ENCODE measurements around the gene FBXO31. TPM values are rescaled to one million over a fixed set of nuclear protein-coding genes. Genes with fewer than 3 reads are reported as not detected.

The FBXO31 gene
- total and polyA plus RNA-seq, 2 of the 8 experiments (the other 6 are each of a cell fraction or from before 2014, with no cell fraction given) = 8.3 to 21.6 TPM

GRCh38 chr16:87327798-87328495 is 55.6 kb downstream of the FBXO31 start:
- CTCF ChIA-PET (ENCODE audit: partially characterized antibody) = interaction anchor here (0.9 to 2.8 kb wide), 9 partner anchors 7 to 68 kb away, joined by 3 to 6 read pairs (median 4); partner anchors contain the start of gene FBXO31
- no peak overlapping the region for H3K4ac ChIP-seq (replicated peaks; ENCODE audit: insufficient read length, low read depth, low read length)
- H3K14ac ChIP-seq (ENCODE audit: insufficient read length) = no peak overlapping the region
- H3K4me1 ChIP-seq (replicated peaks in 1 of 4; ENCODE audit: control insufficient read depth in 3 of 4, insufficient read depth in 4 of 4, low read length in 3 of 4) = peaks cover 0 to 3% (median 0%) of the 10 kb centered on the region in 4 experiments; a peak in 1 of 7 replicates
- H3K9me3 ChIP-seq (ENCODE audit: insufficient read depth in 2 of 2, low read depth in 1 of 2, low read length in 1 of 2) = no peaks in the 10 kb centered on the region
- TF ChIP-seq CBX8 (IDR thresholded peaks at IDR 0.05; ENCODE audit: borderline replicate concordance, low read depth, low read length) = no peak
- TF ChIP-seq ATF2 (IDR thresholded peaks at IDR 0.05; ENCODE audit: low read length) = no peak
- TF ChIP-seq BACH1 (IDR thresholded peaks at IDR 0.05; ENCODE audit: low read length) = no peak
- H4K5ac ChIP-seq (ENCODE audit: insufficient read length, low read depth, low read length) = no peak overlapping the region
- H3K4me3 ChIP-seq (ENCODE audit: extremely low read depth in 1 of 4, insufficient read depth in 2 of 4, low read depth in 3 of 4, low read length in 4 of 4) = no peak overlapping the region
- no peak overlapping the region for H2BK20ac ChIP-seq (ENCODE audit: low read length)
- H3K36me3 ChIP-seq (ENCODE audit: control insufficient read depth in 2 of 4, insufficient read depth in 4 of 4, low read length in 3 of 4) = peaks cover 0 to 9% (median 0%) of the 10 kb centered on the region in 4 experiments; a peak in 4 of 8 replicates
- no peak overlapping the region for H3K56ac ChIP-seq (replicated peaks; ENCODE audit: insufficient read length, low read depth, low read length)
- no peak for DNase-seq (ENCODE audit: low read depth in 1 of 2, low spot score in 2 of 2)
- POLR2A ChIA-PET (ENCODE audit: partially characterized antibody) = interaction anchor here (1.3 to 3.4 kb wide), 2 partner anchors 9 to 11 kb away, joined by 3 to 17 read pairs; partner anchors contain the start of gene C16orf95
- H2AFZ ChIP-seq (ENCODE audit: low read length) = no peak overlapping the region
- H2BK12ac ChIP-seq (ENCODE audit: low read depth, low read length) = no peak overlapping the region
- no peak overlapping the region for H3K18ac ChIP-seq (ENCODE audit: extremely low read depth, low read length)
- 89% methylated on average over 19 of the region's 19 CpGs; no CpG with 5 or more reads in 1 of the 2 experiments for WGBS, 2 experiments (ENCODE audit: extremely low coverage in 1 of 2, insufficient coverage in 1 of 2, insufficient read length in 1 of 2, insufficient replicate concordance in 2 of 2, low coverage in 1 of 2, low lambda C conversion rate in 2 of 2, missing lambda C conversion rate in 1 of 2)
- no peaks in the 10 kb centered on the region for H3K23me2 ChIP-seq (ENCODE audit: low read depth, low read length)
- no peak overlapping the region for H3K23ac ChIP-seq (ENCODE audit: insufficient read length)
- H3K79me2 ChIP-seq (ENCODE audit: control insufficient read depth in 1 of 2, insufficient read depth in 2 of 2, low read length in 2 of 2) = no peaks in the 10 kb centered on the region
- H3K4me2 ChIP-seq (ENCODE audit: insufficient read depth in 1 of 2, low read depth in 2 of 2, low read length in 2 of 2) = no peak overlapping the region
- H3K27ac ChIP-seq (ENCODE audit: low read depth, low read length) = no peak overlapping the region
- no peaks in the 10 kb centered on the region for H3K27me3 ChIP-seq (replicated peaks in 1 of 4; ENCODE audit: control insufficient read depth in 3 of 4, extremely low read depth in 1 of 4, insufficient read depth in 3 of 4, low read length in 3 of 4)
- H2AK5ac ChIP-seq (ENCODE audit: low read depth, low read length) = no peak overlapping the region
- H4K20me1 ChIP-seq (replicated peaks in 1 of 2; ENCODE audit: control insufficient read depth in 1 of 2, insufficient read depth in 2 of 2, low read length in 2 of 2) = peaks cover 9% of the 10 kb centered on the region in 2 experiments
- no peak overlapping the region for H2BK15ac ChIP-seq (ENCODE audit: low read length)
- no peak overlapping the region for H2BK5ac ChIP-seq (ENCODE audit: low read depth, low read length)
- H4K91ac ChIP-seq (replicated peaks; ENCODE audit: insufficient read length, low read length) = no peak overlapping the region
- H4K8ac ChIP-seq (ENCODE audit: extremely low read depth, insufficient read depth, low read length) = no peak overlapping the region; the same call in 1 of the 2 replicates
- H3K9ac ChIP-seq (replicated peaks in 1 of 4; ENCODE audit: extremely low read depth in 1 of 4, low read depth in 3 of 4, low read length in 3 of 4) = no peak overlapping the region
- no peaks in the 10 kb centered on the region; the same call in 1 of the 2 replicates for H3K79me1 ChIP-seq (ENCODE audit: low read depth, low read length)
- no peak for FAIRE-seq
- no peak overlapping the region for H2BK120ac ChIP-seq (replicated peaks; ENCODE audit: low read depth, low read length)

All from H1 (cell line).